HL-60 (cell line): ENCODE data around the gene MKKS.

Experiments
- DNase-seq, 2 experiments: peaks; one replicate each; pipeline ENCODE4 v3.0.0-alpha.2; 2010 to 2020; ENCODE audit warnings: low read depth in 1 of 2, low spot score in 1 of 2
- H3K27ac ChIP-seq: fragments of 250-450 bp; sonication (Bioruptor Pico); replicated peaks from 2 replicates; pipeline ENCODE4 v1.5.1; 2020; ENCODE audit warnings: mild to moderate bottlenecking, moderate library complexity
- H3K27me3 ChIP-seq: fragments of 250-450 bp; sonication (Bioruptor Pico); 2 replicates; pipeline ENCODE4 v1.5.1; 2021; ENCODE audit warnings: mild to moderate bottlenecking, moderate library complexity; ENCODE audit not compliant: insufficient read depth, poor library complexity, severe bottlenecking
- H3K4me3 ChIP-seq: replicated peaks from 2 replicates; pipeline ENCODE4 v1.5.1; 2011; ENCODE audit warnings: mild to moderate bottlenecking, control low read depth, low read length; ENCODE audit not compliant: insufficient read depth
- CTCF ChIP-seq: IDR thresholded peaks from one replicate; pipeline ENCODE4 v1.5.1; 2011; ENCODE audit warnings: low read length, control low read depth, inconsistent platforms; ENCODE audit not compliant: insufficient read depth
- GABPA ChIP-seq: IDR thresholded peaks from 2 replicates; pipeline ENCODE4 v1.6.1; 2012; ENCODE audit warnings: low read depth
- POLR2AphosphoS5 ChIP-seq: IDR thresholded peaks from 2 replicates; pipeline ENCODE4 v1.6.1; 2012; ENCODE audit warnings: low read depth
- REST ChIP-seq: IDR thresholded peaks from 2 replicates; pipeline ENCODE4 v1.6.1; 2012; ENCODE audit warnings: low read depth; ENCODE audit not compliant: insufficient replicate concordance
- SPI1 ChIP-seq: IDR thresholded peaks from 2 replicates; pipeline ENCODE4 v1.6.1; 2012; ENCODE audit warnings: low read depth, mild to moderate bottlenecking, borderline replicate concordance

The MKKS gene

GRCh38 chr20:10463622-10464021 lies 29.6 kb upstream of the MKKS start:
- H3K4me3 ChIP-seq: no peak overlapping the region
- H3K27me3 ChIP-seq: no peaks in the 10 kb centered on the region
- peak overlapping the region; percentile 21; the same call in 1 of the 2 replicates for H3K27ac ChIP-seq
- DNase-seq: no peak
- TF ChIP-seq GABPA (no peak), REST (no peak)

GRCh38 chr20:10462516-10462915 lies 28.5 kb upstream of the MKKS start:
- no peak overlapping the region for H3K4me3 ChIP-seq
- no peaks in the 10 kb centered on the region for H3K27me3 ChIP-seq
- no peak overlapping the region; the same call in 1 of the 2 replicates for H3K27ac ChIP-seq
- TF ChIP-seq GABPA (no peak), SPI1 (no peak), REST (no peak), CTCF (no peak), POLR2AphosphoS5 (no peak)
- DNase-seq: no peak

GRCh38 chr20:10461495-10461894 lies 27.5 kb upstream of the MKKS start:
- DNase-seq: no peak

More at GRCh38 chr20:10461495-10461894, 27.5 kb upstream of the MKKS start:
- no peak overlapping the region for H3K4me3 ChIP-seq
- no peak for TF ChIP-seq CTCF
- no peak for TF ChIP-seq SPI1
- TF ChIP-seq GABPA: no peak
- TF ChIP-seq REST: no peak
- no peak for TF ChIP-seq POLR2AphosphoS5
- peak overlapping the region; percentile 32 for H3K27ac ChIP-seq
- no peaks in the 10 kb centered on the region for H3K27me3 ChIP-seq
